Hepatocyte (in vitro differentiated cells): ENCODE data around the gene PLEKHA8. TPM values are rescaled to one million over a fixed set of nuclear protein-coding genes. Genes with fewer than 3 reads are reported as not detected.

Experiments used
- DNase-seq: peaks from one replicate; pipeline ENCODE4 v3.0.0-alpha.2; 2016; ENCODE audit warnings: low spot score
- H2AFZ ChIP-seq: fragments of 200-600 bp; sonication (generic); 2 replicates; pipeline ENCODE4 v1.6.0; 2016; ENCODE audit warnings: antibody characterized with exemption, mild to moderate bottlenecking
- H3K27ac ChIP-seq: fragments of 200-600 bp; sonication (generic); 2 replicates; pipeline ENCODE4 v1.5.1; 2016; ENCODE audit warnings: mild to moderate bottlenecking
- H3K27me3 ChIP-seq: fragments of 200-600 bp; sonication (generic); 2 replicates; pipeline ENCODE4 v1.6.1; 2016
- H3K36me3 ChIP-seq: fragments of 200-600 bp; sonication (generic); replicated peaks from 2 replicates; pipeline ENCODE4 v1.5.1; 2016; ENCODE audit warnings: low read depth; ENCODE audit not compliant: insufficient read depth
- H3K4me1 ChIP-seq: fragments of 200-600 bp; sonication (generic); 2 replicates; pipeline ENCODE4 v1.5.1; 2016; ENCODE audit warnings: mild to moderate bottlenecking, moderate library complexity; ENCODE audit not compliant: insufficient read depth
- H3K4me2 ChIP-seq: fragments of 200-600 bp; sonication (generic); 2 replicates; pipeline ENCODE4 v1.6.0; 2016
- H3K4me3 ChIP-seq: fragments of 200-600 bp; sonication (generic); 2 replicates; pipeline ENCODE4 v1.5.1; 2016; ENCODE audit warnings: mild to moderate bottlenecking
- H3K79me2 ChIP-seq: fragments of 200-600 bp; sonication (generic); 2 replicates; pipeline ENCODE4 v1.6.0; 2017; ENCODE audit warnings: mild to moderate bottlenecking
- H3K9me2 ChIP-seq: fragments of 200-600 bp; sonication (generic); replicated peaks from 2 replicates; pipeline ENCODE4 v1.6.0; 2017; ENCODE audit warnings: mild to moderate bottlenecking; ENCODE audit not compliant: insufficient read depth
- H3K9me3 ChIP-seq: fragments of 200-600 bp; sonication (generic); 2 replicates; pipeline ENCODE4 v1.5.1; 2016; ENCODE audit warnings: low read depth, mild to moderate bottlenecking
- H4K20me1 ChIP-seq: fragments of 200-600 bp; sonication (generic); 2 replicates; pipeline ENCODE4 v1.6.0; 2016; ENCODE audit warnings: mild to moderate bottlenecking; ENCODE audit not compliant: insufficient read depth, poor library complexity, severe bottlenecking
- CTCF ChIP-seq: fragments of 200-600 bp; sonication (generic); IDR thresholded peaks from 2 replicates; pipeline ENCODE4 v1.5.1; 2016; ENCODE audit warnings: antibody characterized with exemption, mild to moderate bottlenecking; ENCODE audit not compliant: poor library complexity
- EZH2 ChIP-seq: fragments of 200-600 bp; sonication (generic); IDR thresholded peaks from 2 replicates; pipeline ENCODE4 v1.6.1; 2016; ENCODE audit warnings: antibody characterized with exemption, mild to moderate bottlenecking, borderline replicate concordance
- EZH2phosphoT487 ChIP-seq: fragments of 200-600 bp; sonication (generic); IDR thresholded peaks from one replicate; pipeline ENCODE4 v1.6.1; 2018; ENCODE audit warnings: antibody characterized with exemption, mild to moderate bottlenecking, low read depth, moderate library complexity; ENCODE audit not compliant: unreplicated experiment, severe bottlenecking
- WGBS: methylation state at CpG from one replicate; pipeline ENCODE4 v1.1.6; 2016; ENCODE audit warnings: low lambda C conversion rate; ENCODE audit errors: missing lambda C conversion rate; 5-methylcytosine and 5-hydroxymethylcytosine counted together
- polyA plus RNA-seq: library from polyadenylated mRNA; unstranded; fragments of >200 nt; fragmentation: Nextera tagmentation; extraction: Ambion mirVana; gene quantifications from 2 replicates; pipeline ENCODE4 v1.2.1, GENCODE V29; 2016
- total RNA-seq: library from RNA; depleted of rRNA; stranded (reverse); fragments of >200 nt; gene quantifications from 2 replicates; pipeline ENCODE4 v1.2.3, GENCODE V29; 2014

PLEKHA8 gene
- total and polyA plus RNA-seq, 2 experiments from 2014 or later = 8.7 to 17.9 TPM

- Histone ChIP-seq H3K4me3 (no peak overlapping the region), H4K20me1 (no peaks in the 10 kb centered on the region), H3K4me1 (no peaks in the 10 kb centered on the region), H3K9me2 (no peaks in the 10 kb centered on the region), H3K79me2 (no peaks in the 10 kb centered on the region), H3K27me3 (no peaks in the 10 kb centered on the region), H2AFZ (no peak overlapping the region), H3K9me3 (no peaks in the 10 kb centered on the region), H3K36me3 (peaks cover 3% of the 10 kb centered on the region), H3K4me2 (no peak overlapping the region), H3K27ac (no peak overlapping the region)
- no peak for TF ChIP-seq EZH2
- 86% methylated on average over 34 of the region's 34 CpGs for WGBS
- no peak for DNase-seq
Measured at GRCh38 chr7:30115709-30116297, 87.6 kb downstream of the PLEKHA8 start.

- H3K9me3 ChIP-seq = no peaks in the 10 kb centered on the region
- no peaks in the 10 kb centered on the region for H3K4me1 ChIP-seq
- no peak overlapping the region for H3K27ac ChIP-seq
- no peaks in the 10 kb centered on the region for H3K79me2 ChIP-seq
- WGBS = 90% methylated on average over 6 of the region's 6 CpGs
- peaks cover 1% of the 10 kb centered on the region for H3K36me3 ChIP-seq
- no peak overlapping the region for H3K4me3 ChIP-seq
- TF ChIP-seq EZH2phosphoT487 = no peak
- no peak for TF ChIP-seq EZH2
- no peak for TF ChIP-seq CTCF
- H3K9me2 ChIP-seq = no peaks in the 10 kb centered on the region
- no peaks in the 10 kb centered on the region for H4K20me1 ChIP-seq
- no peak overlapping the region for H2AFZ ChIP-seq
- no peak overlapping the region for H3K4me2 ChIP-seq
- H3K27me3 ChIP-seq = no peaks in the 10 kb centered on the region
- no peak for DNase-seq
Measured at GRCh38 chr7:30116771-30117170, 88.6 kb downstream of the PLEKHA8 start.

GRCh38 chr7:30117896-30118295 lies 89.7 kb downstream of the PLEKHA8 start:
- no peak overlapping the region for H3K4me3 ChIP-seq
- no peak overlapping the region for H2AFZ ChIP-seq
- H3K36me3 ChIP-seq = no peaks in the 10 kb centered on the region
- no peak for DNase-seq
- whole genome bisulfite sequencing = 94% methylated on average over 4 of the region's 4 CpGs
- H3K27me3 ChIP-seq = no peaks in the 10 kb centered on the region
- H3K9me2 ChIP-seq = no peaks in the 10 kb centered on the region
- no peak overlapping the region for H3K27ac ChIP-seq
- no peak overlapping the region for H3K4me2 ChIP-seq
- TF ChIP-seq EZH2phosphoT487 = no peak
- no peak for TF ChIP-seq EZH2
- no peak for TF ChIP-seq CTCF
- H3K4me1 ChIP-seq = no peaks in the 10 kb centered on the region
- H3K9me3 ChIP-seq = no peaks in the 10 kb centered on the region
- no peaks in the 10 kb centered on the region for H4K20me1 ChIP-seq
- no peaks in the 10 kb centered on the region for H3K79me2 ChIP-seq

- Histone ChIP-seq H3K27me3 (no peaks in the 10 kb centered on the region), H3K4me2 (no peak overlapping the region), H2AFZ (no peak overlapping the region), H3K36me3 (no peaks in the 10 kb centered on the region), H3K79me2 (no peaks in the 10 kb centered on the region), H3K9me2 (no peaks in the 10 kb centered on the region), H4K20me1 (no peaks in the 10 kb centered on the region), H3K9me3 (no peaks in the 10 kb centered on the region), H3K4me1 (no peaks in the 10 kb centered on the region), H3K27ac (no peak overlapping the region), H3K4me3 (no peak overlapping the region)
- no peak for DNase-seq
- 94% methylated on average over 4 of the region's 4 CpGs for WGBS
- TF ChIP-seq EZH2phosphoT487 (no peak), CTCF (no peak), EZH2 (no peak)
Measured at GRCh38 chr7:30119890-30120577, 91.8 kb downstream of the PLEKHA8 start.
